Keratinocyte (primary cell): ENCODE measurements around the gene SH2D3C.

Source experiments
- CTCF ChIP-seq, 3 experiments: IDR thresholded peaks in 1 of 3; conservative IDR thresholded peaks in 1 of 3; optimal IDR thresholded peaks in 1 of 3; 2 replicates in 2 of 3; 3 replicates in 1 of 3; pipeline versions ENCODE3 to v1.5.1; 2011; ENCODE audit warnings: low read length in 3 of 3, mild to moderate bottlenecking in 3 of 3, moderate library complexity in 2 of 3, control low read depth in 1 of 3, inconsistent platforms in 1 of 3; ENCODE audit not compliant: insufficient read depth in 2 of 3; ENCODE audit errors: extremely low read depth in 1 of 3
- EZH2 ChIP-seq: IDR thresholded peaks from one replicate; pipeline ENCODE4 v1.6.1; 2012; ENCODE audit warnings: inconsistent platforms, mild to moderate bottlenecking, low read length, moderate library complexity

GRCh38 chr9:127738666-127739065, 39.8 kb downstream of the SH2D3C start:
- TF ChIP-seq CTCF (optimal IDR thresholded peaks at IDR 0.05 in 1 of 3, IDR thresholded peaks at IDR 0.05 in 1 of 3, conservative IDR thresholded peaks at IDR 0.05 in 1 of 3; ENCODE audit: extremely low read depth in 1 of 3, insufficient read depth in 2 of 3, low read length in 3 of 3): no peak
- no peak for TF ChIP-seq EZH2
